UCSD-AML1 (cell line): Measurements from ENCODE around the gene GABRE.

Experiments used
- DNase-seq: peaks from one replicate; lab custom pipeline; 2025; ENCODE audit not compliant: unreplicated experiment; lab: John Stamatoyannopoulos, UW

The GABRE gene, protein sequence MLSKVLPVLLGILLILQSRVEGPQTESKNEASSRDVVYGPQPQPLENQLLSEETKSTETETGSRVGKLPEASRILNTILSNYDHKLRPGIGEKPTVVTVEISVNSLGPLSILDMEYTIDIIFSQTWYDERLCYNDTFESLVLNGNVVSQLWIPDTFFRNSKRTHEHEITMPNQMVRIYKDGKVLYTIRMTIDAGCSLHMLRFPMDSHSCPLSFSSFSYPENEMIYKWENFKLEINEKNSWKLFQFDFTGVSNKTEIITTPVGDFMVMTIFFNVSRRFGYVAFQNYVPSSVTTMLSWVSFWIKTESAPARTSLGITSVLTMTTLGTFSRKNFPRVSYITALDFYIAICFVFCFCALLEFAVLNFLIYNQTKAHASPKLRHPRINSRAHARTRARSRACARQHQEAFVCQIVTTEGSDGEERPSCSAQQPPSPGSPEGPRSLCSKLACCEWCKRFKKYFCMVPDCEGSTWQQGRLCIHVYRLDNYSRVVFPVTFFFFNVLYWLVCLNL

DNA sequence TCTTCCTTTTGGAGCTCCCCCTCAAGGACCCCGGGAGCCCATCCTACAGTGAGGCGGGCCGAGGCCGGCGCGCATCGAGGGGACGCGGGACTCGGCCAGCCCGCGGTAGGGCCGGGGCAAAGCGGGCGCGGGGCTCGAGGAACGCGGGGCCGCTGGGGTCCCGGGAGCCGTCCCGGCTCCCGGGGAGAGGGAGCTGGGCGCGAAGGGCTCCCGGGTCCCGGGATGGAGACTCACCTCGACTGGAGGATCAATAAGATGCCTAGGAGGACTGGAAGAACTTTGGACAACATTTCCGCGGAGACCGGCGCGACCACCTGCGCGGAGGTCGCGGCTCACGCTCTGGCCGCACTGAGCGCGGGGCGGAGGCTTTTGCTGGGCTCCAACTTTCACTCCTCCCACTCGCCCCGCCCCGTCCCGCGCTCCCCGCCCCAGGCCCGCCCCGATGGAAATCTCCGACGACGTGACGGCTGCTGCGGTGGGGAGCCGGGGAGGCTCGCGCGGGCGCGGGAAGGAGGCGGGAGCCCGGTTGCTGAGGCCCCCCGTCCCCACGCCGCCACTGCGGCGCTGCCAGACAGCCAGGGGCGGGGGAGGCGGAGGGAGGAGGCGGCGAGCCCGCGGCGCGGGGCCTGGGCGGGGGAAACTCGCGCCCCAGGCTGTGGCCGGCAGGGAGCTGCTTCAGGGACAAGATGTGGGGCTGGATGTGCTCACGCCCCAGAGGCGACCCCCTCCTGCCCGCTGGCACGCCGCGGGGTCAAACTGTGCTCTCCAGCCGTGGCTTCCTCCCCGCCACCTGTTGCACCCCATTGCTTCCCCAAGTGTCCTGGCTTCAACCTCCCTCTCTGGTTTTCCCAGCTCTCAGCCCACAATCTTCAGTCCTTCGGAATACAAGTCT is at the start of gene GABRE:
TSS of gene GABRE (minus strand) at position 341 of the 892 bp plus-strand sequence. CDS start at position 290, 51 bp downstream.
- no peak for DNase-seq

DNA sequence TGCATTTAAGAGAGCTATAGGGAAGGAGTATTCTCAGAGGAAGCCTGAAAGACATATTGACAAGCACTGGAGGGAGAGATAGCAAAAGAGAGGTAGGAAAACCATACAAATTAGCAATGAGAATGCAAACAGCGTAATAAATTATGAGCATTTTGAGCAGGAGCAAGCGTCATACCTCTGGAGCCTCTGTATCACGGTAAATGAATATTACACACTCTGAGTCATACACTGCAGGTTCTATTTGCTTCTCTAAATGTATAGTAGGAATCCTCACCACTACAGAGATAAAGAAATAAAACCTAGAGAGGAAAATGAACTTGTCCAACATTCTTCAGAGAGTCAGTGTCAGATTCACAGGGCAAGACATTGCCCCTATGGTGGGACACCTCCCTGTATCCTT is 46.4 kb upstream of the GABRE start:
- DNase-seq, result no peak

DNA sequence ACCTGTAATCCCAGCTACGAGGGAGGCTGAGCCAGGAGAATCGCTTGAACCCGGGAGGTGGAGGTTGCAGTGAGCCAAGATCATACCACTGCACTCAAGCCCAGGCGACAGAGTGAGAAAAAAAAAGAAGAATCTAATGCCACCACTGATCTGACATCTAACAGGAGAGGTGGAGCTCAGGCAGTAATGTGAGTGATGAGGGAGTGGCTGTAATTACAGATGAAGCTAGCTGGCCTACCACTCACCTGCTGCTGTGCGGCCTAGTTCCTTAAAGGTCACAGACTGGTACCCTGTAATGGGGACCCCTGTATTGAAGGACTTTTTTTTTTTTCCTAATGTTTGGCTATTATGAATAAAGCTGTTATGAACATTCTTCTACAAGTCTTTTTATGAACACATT is 25.3 kb upstream of the GABRE start:
- DNase-seq, result no peak

DNA sequence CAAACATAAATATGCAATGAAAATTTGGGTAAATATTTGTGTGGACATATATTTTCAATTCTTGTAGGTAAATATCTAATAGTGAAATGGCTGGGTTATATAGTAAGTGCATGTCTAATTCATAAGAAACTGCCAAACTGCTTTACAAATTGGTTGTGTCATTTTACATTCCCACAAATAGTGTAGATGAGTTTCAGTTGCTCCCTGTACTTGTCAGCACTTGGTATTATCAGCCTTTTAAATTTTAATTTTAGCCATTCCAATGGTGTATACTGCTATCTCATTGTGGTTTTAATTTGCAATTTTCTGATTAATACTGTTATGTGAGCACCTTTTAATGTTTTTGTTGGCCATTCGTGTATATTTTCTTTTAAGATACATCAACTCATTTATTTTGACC is 23.1 kb upstream of the GABRE start:
- no peak for DNase-seq

DNA sequence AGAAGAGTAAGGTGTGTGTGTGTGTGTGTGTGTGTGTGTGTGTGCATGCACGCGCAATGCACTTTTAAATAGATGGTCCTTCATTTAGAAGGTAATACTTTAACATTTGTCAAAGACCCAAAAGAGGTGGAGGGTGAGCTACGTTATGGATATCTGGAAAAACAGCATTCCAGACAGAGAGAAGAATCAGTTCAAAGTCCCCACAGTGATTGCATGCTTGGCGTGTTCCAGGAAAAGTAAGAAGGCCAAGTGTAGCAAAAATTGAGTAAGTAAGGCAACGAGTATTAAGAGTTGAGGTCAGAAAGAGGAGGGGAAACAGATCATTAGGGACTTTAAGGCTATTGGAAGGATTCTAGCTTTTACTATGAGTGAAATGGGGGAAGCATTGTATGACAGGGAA is 21.9 kb upstream of the GABRE start:
- no peak for DNase-seq

DNA sequence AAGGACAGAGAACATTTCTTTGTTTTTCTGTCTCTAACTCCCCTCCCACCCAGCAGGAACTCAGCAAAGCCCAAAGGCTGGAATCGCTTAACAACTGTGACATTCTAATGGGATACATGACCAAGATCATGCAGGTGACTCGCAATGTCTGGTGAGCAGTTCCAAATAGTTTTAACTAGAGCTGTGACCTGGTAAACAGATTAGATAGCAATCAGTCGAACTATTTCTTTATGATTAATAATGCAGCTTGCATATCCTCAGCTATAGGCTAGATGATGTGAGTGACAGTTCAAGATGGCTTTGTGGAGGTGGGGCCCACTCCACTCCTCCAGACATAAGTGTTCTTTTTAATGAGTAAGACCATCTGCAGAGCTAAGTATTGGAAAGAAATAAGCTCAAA is 20.0 kb upstream of the GABRE start:
- no peak for DNase-seq

DNA sequence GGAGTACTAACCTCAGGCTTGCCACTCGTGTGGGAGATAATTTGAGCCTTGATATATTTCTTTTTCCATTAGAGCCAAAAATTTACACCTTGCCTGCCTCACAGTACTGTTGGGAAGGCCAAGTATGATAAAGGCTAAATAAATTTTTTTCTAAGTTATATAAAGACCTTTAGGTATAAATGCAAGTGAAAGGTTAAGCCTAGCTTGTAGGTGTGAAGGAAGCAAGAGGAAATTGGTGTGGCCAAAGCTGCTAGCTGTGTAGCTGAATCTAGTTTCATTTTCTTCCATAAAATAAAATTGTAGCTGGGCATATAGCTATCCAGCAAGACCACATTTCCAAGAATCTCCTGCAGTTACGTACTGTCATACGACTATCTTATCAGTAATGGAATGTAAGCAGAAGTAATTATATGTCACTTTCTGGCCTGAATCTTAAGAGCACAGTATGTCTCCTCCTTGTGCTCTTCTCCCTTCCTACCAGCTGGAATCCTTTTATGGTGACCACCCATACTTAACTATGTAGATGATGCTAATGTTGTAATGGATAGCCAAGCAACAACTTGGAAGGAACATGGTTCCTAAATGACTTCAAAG is 14.3 kb upstream of the GABRE start:
- DNase-seq, result no peak

DNA sequence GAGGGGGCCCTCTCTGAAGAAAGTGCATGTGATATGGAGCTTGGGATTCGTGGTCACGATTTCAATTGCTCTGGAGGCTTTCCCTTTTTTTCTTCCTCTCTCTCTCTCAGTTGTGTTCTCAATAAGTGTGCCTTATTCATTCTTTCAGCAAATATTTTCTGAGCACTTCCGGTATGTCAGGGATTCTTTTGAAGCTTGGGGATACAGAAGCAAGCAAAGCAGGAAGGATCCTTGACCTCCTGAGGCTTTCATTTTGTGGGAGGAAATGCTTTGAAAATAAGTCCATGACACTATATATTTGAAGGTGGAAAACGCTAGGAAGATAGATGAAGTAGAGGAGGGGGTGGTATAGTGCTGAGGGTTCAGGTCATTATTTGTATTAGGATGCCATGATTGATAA is 12.6 kb upstream of the GABRE start:
- no peak for DNase-seq

DNA sequence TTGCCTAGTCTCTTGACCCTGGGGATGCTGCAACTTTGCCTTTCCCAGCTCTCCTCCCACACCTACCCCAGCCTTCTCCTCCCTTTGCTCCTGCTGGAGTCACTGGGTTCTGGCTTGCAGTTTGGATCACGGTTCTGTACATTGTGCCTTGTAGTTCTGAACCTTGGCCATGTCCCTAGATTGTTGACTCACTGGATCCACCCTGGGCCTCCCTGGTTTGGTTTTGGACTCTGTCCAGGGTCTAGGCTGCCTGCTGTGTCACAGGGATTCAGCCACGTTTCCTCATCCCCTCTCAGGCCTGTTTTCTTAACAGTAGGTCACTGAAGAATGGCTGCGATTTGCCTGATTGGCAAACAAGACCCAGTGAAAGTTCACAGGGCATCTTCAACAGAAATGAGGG is 11.5 kb upstream of the GABRE start:
- DNase-seq, result no peak

DNA sequence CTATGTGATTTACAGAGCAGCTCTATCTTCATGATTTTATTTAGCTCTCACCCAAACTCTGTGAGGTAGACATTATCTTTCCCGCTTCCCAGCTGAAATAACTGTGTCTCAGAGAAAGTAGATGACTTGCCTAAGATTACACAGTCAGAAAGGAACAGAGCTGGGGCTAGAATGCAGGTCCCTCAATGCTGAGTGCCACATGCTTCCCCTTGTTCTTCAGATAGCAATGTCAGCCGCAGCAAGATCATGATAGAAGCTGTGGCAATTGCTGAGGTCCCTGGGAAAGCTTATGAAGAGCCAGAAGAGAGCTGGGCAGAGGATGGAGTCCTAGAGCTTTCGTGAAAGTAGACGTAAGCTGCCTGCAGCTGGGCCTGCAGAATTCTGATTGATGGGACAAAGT is 11.1 kb upstream of the GABRE start:
- no peak for DNase-seq

DNA sequence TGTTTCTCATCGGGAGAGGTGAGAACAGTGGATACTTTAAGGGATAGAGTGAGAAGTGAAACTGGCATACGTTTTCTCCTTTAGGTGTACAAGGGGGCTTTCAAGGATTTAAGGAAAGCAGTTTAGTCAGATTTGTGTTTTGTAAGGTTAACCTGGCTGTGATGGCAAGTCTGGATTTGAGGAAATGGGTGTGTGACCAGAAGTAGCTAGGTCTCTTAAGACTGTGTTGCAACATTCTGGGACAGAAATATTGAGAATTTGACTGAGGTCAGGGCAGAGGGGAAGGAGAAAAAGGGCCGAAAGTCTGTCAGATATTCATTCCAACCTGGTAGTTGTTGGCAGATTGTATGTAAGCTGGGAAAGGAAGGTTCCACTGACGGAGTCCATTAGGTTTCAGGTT is 10.4 kb upstream of the GABRE start:
- no peak for DNase-seq

DNA sequence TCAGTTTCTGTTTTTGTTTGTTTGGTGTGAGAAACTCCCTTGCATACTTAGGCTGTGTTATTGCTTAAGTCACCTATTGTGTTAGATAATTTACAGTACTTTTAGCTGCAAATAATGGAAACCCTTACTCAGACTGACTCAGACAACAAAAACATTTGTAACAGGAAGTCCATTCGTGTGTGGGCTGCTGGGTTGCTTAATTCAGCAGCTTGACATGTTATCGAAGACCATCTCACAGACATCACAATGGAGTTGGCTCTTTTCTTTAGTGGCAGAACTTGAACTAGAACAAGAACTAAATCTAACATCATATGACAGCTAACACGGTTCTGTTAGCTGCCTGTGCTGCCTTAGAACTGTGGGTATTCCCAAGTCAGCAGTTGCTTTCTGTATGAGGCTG is 9.9 kb upstream of the GABRE start:
- no peak for DNase-seq

DNA sequence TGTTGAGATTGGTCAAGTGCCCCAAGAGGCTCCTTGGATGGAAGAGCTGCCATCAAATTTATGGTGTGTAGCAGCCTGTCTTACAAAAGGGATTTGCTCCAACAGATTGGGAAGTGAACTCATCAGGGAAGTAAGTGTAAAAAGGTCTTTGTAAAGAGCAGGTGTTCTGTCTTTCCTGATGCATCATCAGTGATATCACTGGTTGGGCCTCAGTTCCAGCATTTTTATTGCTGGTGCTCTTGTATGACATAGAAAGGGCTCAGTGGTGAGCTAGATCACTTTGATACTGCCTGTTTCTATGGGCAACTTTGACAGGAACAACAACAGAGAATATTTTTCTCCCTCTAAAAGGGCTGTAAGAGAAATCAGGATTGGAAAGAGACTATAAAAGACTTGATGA is 8.7 kb upstream of the GABRE start:
- no peak for DNase-seq

DNA sequence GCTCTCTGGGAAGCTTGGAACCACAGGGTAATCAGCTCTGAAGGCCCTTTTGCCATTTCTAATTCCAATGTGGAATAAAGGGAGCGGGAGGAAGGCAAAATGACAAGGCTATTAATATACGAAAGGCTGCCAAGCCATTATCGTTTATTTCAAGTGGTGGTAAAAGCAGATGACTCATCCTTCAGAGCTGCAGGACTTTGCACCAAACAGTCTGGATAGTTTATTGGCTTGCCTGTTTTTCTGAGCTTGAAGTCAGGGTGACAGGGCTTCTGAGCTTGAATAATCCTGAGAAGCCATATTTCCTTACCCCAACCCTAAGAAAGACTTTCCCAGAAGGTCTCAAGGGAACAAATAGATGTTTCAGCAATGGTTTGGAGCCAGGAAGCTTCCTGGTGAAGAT is 7.7 kb upstream of the GABRE start:
- DNase-seq, result no peak

DNA sequence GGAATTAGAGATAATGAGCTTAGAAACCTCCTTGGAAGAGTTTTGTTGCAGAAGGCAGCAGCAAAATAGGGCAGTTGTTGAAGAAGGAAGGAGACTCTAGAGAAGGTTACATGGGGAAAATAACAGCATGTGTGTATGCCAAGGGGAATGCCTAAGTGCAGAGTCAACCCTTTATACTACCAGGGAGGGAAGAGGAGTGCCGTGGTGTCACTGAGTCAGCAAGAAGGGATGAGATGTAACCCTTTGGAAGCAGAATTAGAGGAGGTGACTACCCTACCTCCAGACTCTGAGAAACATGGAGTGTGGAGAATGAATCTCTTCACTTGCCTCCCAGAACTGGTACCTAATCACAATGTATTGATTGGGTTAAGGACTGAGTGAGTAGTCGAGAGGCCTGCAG is 6.7 kb upstream of the GABRE start:
- DNase-seq, result no peak

DNA sequence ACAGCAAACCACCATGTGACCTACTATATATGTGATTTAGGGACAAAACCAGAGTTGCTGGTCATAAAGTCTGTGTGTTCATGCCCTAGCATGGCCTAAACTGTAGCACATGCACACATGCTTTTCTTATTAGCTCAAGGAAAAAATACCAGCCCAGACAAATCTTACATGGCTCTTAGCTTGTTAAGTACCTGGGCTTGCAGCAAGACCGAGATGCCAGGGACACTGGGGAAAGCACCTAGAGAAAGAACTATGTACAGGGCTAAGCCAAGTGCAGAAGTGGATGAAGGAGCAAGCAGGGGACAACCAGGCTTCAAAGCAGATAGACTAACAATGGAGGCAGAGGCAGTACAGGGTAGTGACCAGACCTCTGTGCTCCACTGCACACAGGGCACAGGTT is 3.4 kb upstream of the GABRE start:
- no peak for DNase-seq

DNA sequence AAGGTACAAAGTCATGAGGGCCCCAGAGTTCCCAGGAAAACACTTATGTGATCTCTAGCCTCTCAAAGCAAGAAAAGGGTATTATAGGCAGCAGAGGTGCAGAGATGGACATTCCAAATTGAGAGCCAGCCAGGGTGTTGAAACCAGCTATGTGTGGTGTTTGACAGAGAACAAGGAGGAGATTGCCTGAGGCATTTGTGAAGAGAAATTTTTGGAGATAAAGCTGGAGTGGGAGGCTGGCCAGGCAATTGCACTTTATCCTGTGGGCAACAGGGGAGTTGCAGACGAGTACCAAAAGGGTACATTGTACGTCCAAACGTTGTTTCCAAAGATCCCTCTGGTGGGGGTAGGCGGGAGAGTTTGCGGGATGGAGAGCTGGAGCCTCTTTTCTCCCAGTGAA is 2.5 kb upstream of the GABRE start:
- DNase-seq, result no peak

DNA sequence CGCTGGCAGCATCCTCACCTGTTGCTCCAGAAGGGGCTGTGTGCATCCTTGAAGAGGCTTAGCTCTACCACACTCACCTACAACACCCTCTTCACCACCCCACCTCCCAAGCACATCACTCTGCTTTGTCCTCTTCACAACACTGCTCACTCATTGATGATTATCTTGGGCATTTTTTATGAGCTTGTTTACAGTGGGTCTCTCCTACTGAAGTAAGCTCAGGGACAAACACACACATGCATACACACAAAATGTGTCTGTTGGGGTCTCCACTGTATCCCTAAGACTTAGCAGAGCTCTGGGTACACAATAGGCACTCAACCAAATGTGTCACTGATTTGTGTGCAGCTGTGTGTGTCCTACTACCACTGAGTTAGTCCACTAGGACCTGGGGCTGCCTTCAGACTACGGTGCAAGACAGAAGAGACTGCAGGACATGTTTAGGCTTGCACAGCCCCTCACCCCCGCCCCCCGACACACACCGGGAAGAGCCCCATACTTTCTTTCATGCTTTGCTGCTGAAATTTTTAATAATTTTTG is 1.3 kb upstream of the GABRE start:
- DNase-seq, result no peak

DNA sequence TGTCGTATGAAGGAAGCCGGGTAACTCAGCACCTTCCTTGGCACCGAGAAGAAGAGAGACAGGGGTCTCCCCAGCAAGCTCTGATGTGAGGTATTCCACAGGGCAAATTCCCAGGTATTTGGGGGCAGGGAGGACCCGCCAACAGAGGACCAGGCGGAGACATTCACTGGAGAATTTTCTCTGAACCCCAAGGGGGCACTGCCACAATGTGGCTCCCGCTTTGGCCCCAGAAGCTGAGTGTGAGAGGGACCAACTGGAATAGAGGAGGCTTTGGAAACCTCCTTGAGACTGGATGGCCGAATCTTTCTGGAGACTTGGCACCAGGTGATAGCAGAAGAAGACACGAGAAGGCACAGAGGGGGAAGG is 735 bp upstream of the GABRE start:
- DNase-seq, result no peak

DNA sequence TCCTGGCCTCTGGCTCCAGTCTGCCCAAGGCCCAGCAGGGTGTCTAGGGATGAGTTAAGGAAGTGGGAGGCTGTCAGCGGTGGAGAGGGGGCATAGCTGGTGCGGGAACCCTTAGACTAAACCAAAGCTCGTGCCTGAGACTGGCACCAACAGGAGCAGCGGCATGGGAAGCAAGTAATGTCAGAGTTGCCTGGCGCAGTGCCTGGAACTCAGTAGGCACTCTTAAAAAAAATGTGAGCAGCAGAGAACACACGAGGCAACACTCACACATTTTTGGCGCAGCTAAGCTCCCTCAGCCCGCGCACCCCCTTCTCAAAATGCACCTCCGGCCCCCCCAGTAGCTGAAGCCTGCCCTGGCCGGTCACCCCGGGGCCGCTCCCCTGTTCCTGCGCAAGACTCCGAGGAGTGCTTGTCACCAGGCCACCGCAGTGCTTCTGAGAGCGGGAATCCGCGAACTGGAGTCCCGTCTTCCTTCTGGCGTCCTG is 583 bp downstream of the GABRE start:
- no peak for DNase-seq

DNA sequence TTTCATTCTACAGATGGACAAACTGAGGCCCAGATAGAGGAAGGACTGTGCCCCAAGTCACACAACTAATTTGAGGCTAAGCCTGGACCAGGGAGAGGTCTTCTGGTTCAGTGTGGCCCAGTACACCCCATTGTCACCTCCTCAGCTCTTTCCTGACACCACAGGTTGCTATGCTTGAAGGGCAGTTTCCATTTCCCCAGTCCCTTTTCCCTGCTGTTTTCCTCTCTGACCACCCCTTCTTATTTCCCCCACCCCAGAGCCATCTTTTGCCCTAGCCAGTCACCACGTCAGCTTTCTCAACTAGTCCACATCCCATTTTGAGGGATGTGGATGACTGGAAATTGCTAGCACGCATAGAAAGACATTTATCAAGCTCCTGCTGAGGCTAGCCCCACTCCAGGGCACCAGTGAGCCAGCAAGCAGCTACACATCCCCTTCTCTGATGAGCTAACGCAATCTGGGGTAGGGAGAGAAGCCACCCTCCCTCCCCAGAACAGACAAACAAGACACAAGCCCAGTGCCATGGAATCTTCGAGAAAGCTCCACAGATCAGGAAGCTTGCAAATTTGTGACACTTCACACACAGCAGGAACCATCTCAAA is 1.3 kb downstream of the GABRE start:
- DNase-seq, result no peak
